IMR-90 (cell line): Measurements from ENCODE around the gene STARD7. TPM values are rescaled to one million over a fixed set of nuclear protein-coding genes. Genes with fewer than 3 reads are reported as not detected.

Experiments used
- ATAC-seq: fragments of 200-7000 bp; cut with Tn5 transposase; 2 replicates; pipeline ENCODE4 v1.9.1; 2020; ENCODE audit warnings: low read depth, mild to moderate bottlenecking, moderate library complexity
- BruUV-seq: library from RNA; stranded (reverse); fragments of 400-500 nt; replicated peaks from 2 replicates; lab custom pipeline; 2021; lab: Mats Ljungman, UMichigan
- CTCF ChIA-PET: fragments of 300-600 bp; formaldehyde crosslinking; extraction: SDS; loops from one replicate; lab custom pipeline; 2021; ENCODE audit warnings: antibody characterized with exemption; lab: Yijun Ruan, JAX
- POLR2A ChIA-PET: fragments of 300-600 bp; sonication (Branson Sonifier 250); formaldehyde crosslinking; loops from one replicate; lab custom pipeline; 2022; ENCODE audit warnings: antibody characterized with exemption; ENCODE audit not compliant: unreplicated experiment; lab: Charles Lee
- DNase-seq: peaks from one replicate; pipeline ENCODE4 v3.0.0; 2013
- H2AFZ ChIP-seq: replicated peaks from 2 replicates; pipeline ENCODE3; 2013; ENCODE audit warnings: low read length, mild to moderate bottlenecking; ENCODE audit not compliant: poor library complexity
- H2AK5ac ChIP-seq: 2 replicates; pipeline ENCODE4 v1.6.1; 2013; ENCODE audit warnings: low read depth, low read length, inconsistent platforms
- H2AK9ac ChIP-seq: replicated peaks from 2 replicates; pipeline ENCODE3; 2013; ENCODE audit warnings: mild to moderate bottlenecking, low read depth, low read length, moderate library complexity; ENCODE audit not compliant: poor library complexity
- H2BK120ac ChIP-seq: 2 replicates; pipeline ENCODE4 v1.6.1; 2013; ENCODE audit warnings: low read depth, low read length, inconsistent platforms
- H2BK15ac ChIP-seq: 3 replicates; pipeline ENCODE4 v1.6.1; 2013; ENCODE audit warnings: low read depth, low read length, inconsistent platforms
- H2BK20ac ChIP-seq: 2 replicates; pipeline ENCODE4 v1.6.1; 2013; ENCODE audit warnings: low read depth, mild to moderate bottlenecking, inconsistent platforms, low read length, moderate library complexity
- H2BK5ac ChIP-seq: 2 replicates; pipeline ENCODE4 v1.6.1; 2013; ENCODE audit warnings: mild to moderate bottlenecking, low read depth, low read length, inconsistent platforms; ENCODE audit not compliant: poor library complexity, severe bottlenecking
- H3K14ac ChIP-seq: replicated peaks from 2 replicates; pipeline ENCODE4 v1.6.1; 2013; ENCODE audit warnings: low read depth, low read length, inconsistent platforms
- H3K18ac ChIP-seq: 2 replicates; pipeline ENCODE4 v1.6.1; 2013; ENCODE audit warnings: low read depth, low read length, control low read depth
- H3K23ac ChIP-seq: 2 replicates; pipeline ENCODE4 v1.6.1; 2013; ENCODE audit warnings: low read depth, low read length, inconsistent platforms
- H3K27ac ChIP-seq: 2 replicates; pipeline ENCODE4 v1.5.1; 2013; ENCODE audit warnings: mild to moderate bottlenecking, control low read depth, low read length; ENCODE audit not compliant: insufficient read depth
- H3K27me3 ChIP-seq: 2 replicates; pipeline ENCODE4 v1.6.1; 2013; ENCODE audit warnings: low read length; ENCODE audit not compliant: control insufficient read depth, insufficient read depth
- H3K36me3 ChIP-seq: 2 replicates; pipeline ENCODE4 v1.6.1; 2013; ENCODE audit warnings: low read length, mixed read lengths; ENCODE audit not compliant: control insufficient read depth, insufficient read depth
- H3K4ac ChIP-seq: 2 replicates; pipeline ENCODE4 v1.6.1; 2013; ENCODE audit warnings: low read depth, low read length, inconsistent platforms
- H3K4me1 ChIP-seq: 2 replicates; pipeline ENCODE4 v1.6.1; 2013; ENCODE audit warnings: low read length, mixed read lengths; ENCODE audit not compliant: control insufficient read depth, insufficient read depth
- H3K4me2 ChIP-seq: 2 replicates; pipeline ENCODE4 v1.6.1; 2013; ENCODE audit warnings: low read depth, mild to moderate bottlenecking, control low read depth, low read length, moderate library complexity
- H3K4me3 ChIP-seq: 2 replicates; pipeline ENCODE4 v1.5.1; 2013; ENCODE audit warnings: low read depth, mild to moderate bottlenecking, control low read depth, low read length, moderate library complexity; ENCODE audit not compliant: insufficient read depth
- H3K56ac ChIP-seq: 2 replicates; pipeline ENCODE4 v1.6.1; 2013; ENCODE audit warnings: low read length, inconsistent platforms; ENCODE audit not compliant: insufficient read depth; ENCODE audit errors: extremely low read depth
- H3K79me1 ChIP-seq, 2 experiments: 2 replicates each; pipeline ENCODE4 v1.6.1; 2013; ENCODE audit warnings: low read length in 2 of 2, inconsistent platforms in 1 of 2, low read depth in 1 of 2
- H3K9ac ChIP-seq: 2 replicates; pipeline ENCODE4 v1.6.1; 2013; ENCODE audit warnings: low read depth, low read length, control low read depth
- H3K9me1 ChIP-seq: 2 replicates; pipeline ENCODE4 v1.6.1; 2013; ENCODE audit warnings: low read length, inconsistent platforms; ENCODE audit not compliant: insufficient read depth
- H3K9me3 ChIP-seq: 2 replicates; pipeline ENCODE4 v1.6.1; 2013; ENCODE audit warnings: low read length; ENCODE audit not compliant: control insufficient read depth, insufficient read depth
- H4K20me1 ChIP-seq: 2 replicates; pipeline ENCODE4 v1.6.1; 2013; ENCODE audit warnings: low read length, inconsistent platforms; ENCODE audit not compliant: insufficient read depth
- H4K5ac ChIP-seq: 2 replicates; pipeline ENCODE4 v1.6.1; 2013; ENCODE audit warnings: mild to moderate bottlenecking, low read depth, low read length, control low read depth
- H4K8ac ChIP-seq, 2 experiments: 2 replicates each; pipeline ENCODE4 v1.6.1; 2013; ENCODE audit warnings: low read depth in 2 of 2, low read length in 2 of 2, control low read depth in 1 of 2, inconsistent platforms in 1 of 2
- H4K91ac ChIP-seq: 2 replicates; pipeline ENCODE4 v1.6.1; 2013; ENCODE audit warnings: low read depth, low read length, inconsistent platforms; ENCODE audit not compliant: insufficient read depth
- BHLHE40 ChIP-seq: fragments of 150-350 bp; IDR thresholded peaks from 2 replicates; pipeline ENCODE4 v1.6.1; 2016; ENCODE audit warnings: mild to moderate bottlenecking, low read depth, low read length
- CEBPB ChIP-seq: IDR thresholded peaks from 2 replicates; pipeline ENCODE4 v1.6.1; 2012; ENCODE audit warnings: low read depth, low read length, improper control_type of control experiment
- CHD1 ChIP-seq: IDR thresholded peaks from 2 replicates; pipeline ENCODE4 v1.6.1; 2012; ENCODE audit warnings: low read depth, low read length, improper control_type of control experiment
- FOS ChIP-seq: fragments of 150-350 bp; IDR thresholded peaks from 2 replicates; pipeline ENCODE4 v1.6.1; 2016; ENCODE audit warnings: low read depth, low read length
- MAFK ChIP-seq: IDR thresholded peaks from 2 replicates; pipeline ENCODE4 v1.6.1; 2012; ENCODE audit warnings: low read depth, low read length, improper control_type of control experiment
- MAZ ChIP-seq: IDR thresholded peaks from 2 replicates; pipeline ENCODE4 v1.6.1; 2012; ENCODE audit warnings: low read depth, mild to moderate bottlenecking, low read length, improper control_type of control experiment, moderate library complexity, borderline replicate concordance
- MXI1 ChIP-seq: IDR thresholded peaks from 2 replicates; pipeline ENCODE4 v1.6.1; 2012; ENCODE audit warnings: low read depth, mild to moderate bottlenecking, low read length, moderate library complexity, borderline replicate concordance
- NFE2L2 ChIP-seq: fragments of 150-350 bp; IDR thresholded peaks from 2 replicates; pipeline ENCODE4 v1.6.1; 2016; ENCODE audit warnings: low read depth, mild to moderate bottlenecking, low read length
- POLR2A ChIP-seq: IDR thresholded peaks from 2 replicates; pipeline ENCODE4 v1.6.1; 2012; ENCODE audit warnings: mild to moderate bottlenecking, low read depth, low read length
- RAD21 ChIP-seq: IDR thresholded peaks from 2 replicates; pipeline ENCODE4 v1.6.1; 2012; ENCODE audit warnings: low read length, improper control_type of control experiment
- RCOR1 ChIP-seq: IDR thresholded peaks from 2 replicates; pipeline ENCODE4 v1.6.1; 2012; ENCODE audit warnings: mild to moderate bottlenecking, low read length, improper control_type of control experiment; ENCODE audit not compliant: insufficient replicate concordance
- RFX5 ChIP-seq: IDR thresholded peaks from 2 replicates; pipeline ENCODE4 v1.8.0; 2012; ENCODE audit warnings: low read depth, mild to moderate bottlenecking, low read length, moderate library complexity
- SMC3 ChIP-seq: fragments of 150-350 bp; IDR thresholded peaks from 2 replicates; pipeline ENCODE4 v1.6.1; 2016; ENCODE audit warnings: low read depth, mild to moderate bottlenecking, antibody characterized with exemption, low read length, moderate library complexity
- WGBS, 2 experiments: methylation state at CpG; one replicate each; pipeline versions ENCODE4 v1.1.5 to v1.1.7; 2013; ENCODE audit warnings: missing lambda C conversion rate in 2 of 2; ENCODE audit not compliant: insufficient read length in 1 of 2; ENCODE audit errors: extremely low coverage in 2 of 2; 5-methylcytosine and 5-hydroxymethylcytosine counted together
- dilution Hi-C: fragments of 300-500 bp; cut with HindIII; formaldehyde crosslinking; loops from one replicate; pipeline ENCODE4 v1.14.3; 2018; ENCODE audit warnings: low sequenced_read_pairs; ENCODE audit not compliant: unreplicated experiment
- in situ Hi-C: fragments of 300-500 bp; cut with MboI; formaldehyde crosslinking; loops from 3 replicates; pipeline ENCODE4 v1.14.3; 2019; ENCODE audit warnings: low sequenced_read_pairs, inconsistent platforms, mixed read lengths
- intact Hi-C: fragments of 100-400 bp; cut with micrococcal nuclease; formaldehyde crosslinking; loops from 2 replicates; pipeline ENCODE4 v1.10.0; 2022
- polyA plus RNA-seq, 3 experiments: library from polyadenylated mRNA; depleted of rRNA; stranded (reverse); fragments of >200 nt; gene quantifications; 2 replicates each; pipeline ENCODE4 v1.2.3, GENCODE V29; 2012; ENCODE audit warnings: low replicate concordance in 1 of 3
- total RNA-seq: library from RNA; depleted of rRNA; stranded (reverse); fragments of >200 nt; gene quantifications from 2 replicates; pipeline ENCODE4 v1.2.3, GENCODE V29; 2012
- TF ChIP-seq, protein P1 (sequence below): conservative IDR thresholded peaks from 2 replicates; pipeline ENCODE4 v1.5.1; 2012; ENCODE audit warnings: mild to moderate bottlenecking, low read depth, low read length, improper control_type of control experiment
- TF ChIP-seq, protein P2 (sequence below): fragments of 150-350 bp; IDR thresholded peaks from 2 replicates; pipeline ENCODE4 v1.6.1; 2016; ENCODE audit warnings: low read depth, mild to moderate bottlenecking, low read length, moderate library complexity, borderline replicate concordance
- TF ChIP-seq, protein P3 (sequence below): fragments of 150-350 bp; IDR thresholded peaks from 2 replicates; pipeline ENCODE4 v1.6.1; 2017; ENCODE audit warnings: mild to moderate bottlenecking, antibody characterized with exemption, low read length, low read depth

Gene STARD7
- total and polyA plus RNA-seq, 2 of the 4 experiments (the other 2 are of a cell fraction), result 61.7 to 138 TPM

DNA sequence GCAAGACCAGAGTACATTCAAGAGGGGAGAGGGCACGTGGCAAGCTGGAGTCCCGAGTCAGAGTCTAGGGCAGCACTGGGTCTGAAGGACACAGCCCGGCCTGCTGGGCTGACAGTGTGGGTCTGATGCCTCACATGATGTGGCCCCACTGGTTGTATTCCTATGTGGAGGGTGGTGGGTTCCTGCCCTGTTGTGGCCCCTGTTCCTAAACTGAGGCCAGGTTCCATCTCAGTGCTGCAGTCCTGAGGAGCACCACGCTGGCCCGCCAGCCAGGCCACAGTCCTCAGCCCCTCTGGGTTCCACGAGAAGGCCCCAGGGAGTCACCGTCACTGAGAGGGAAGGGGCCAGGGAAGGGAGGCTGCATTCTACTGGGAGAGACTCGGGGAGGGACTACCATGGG, 43.9 kb upstream of the STARD7 start:
- H3K4me2 ChIP-seq, result no peak overlapping the region
- ChIA-PET POLR2A (no interaction called here), CTCF (interaction anchor here (0.5 kb wide), 1 partner anchor 63 kb away, joined by 6 read pairs; no protein-coding TSS in a partner anchor)
- no peak overlapping the region for H2BK120ac ChIP-seq
- no peak overlapping the region for H2BK15ac ChIP-seq
- H3K14ac ChIP-seq, result no peak overlapping the region
- H2AK9ac ChIP-seq, result peak overlapping the region; percentile 74
- H3K23ac ChIP-seq, result 0 out of 2 replicates have a peak overlapping the region, but pooled peaks have one; percentile 55
- H3K18ac ChIP-seq, result no peak overlapping the region
- in situ Hi-C loops (loop anchor here (25.0 kb wide), 1 partner anchor 240 kb away; no protein-coding TSS in a partner anchor), dilution Hi-C loops (no loop called here), intact Hi-C loops (no loop called here)
- H2BK5ac ChIP-seq, result peak overlapping the region; percentile 55
- H3K79me1 ChIP-seq, result peaks cover 11 to 38% of the 10 kb centered on the region in 2 experiments; a peak in 3 of 4 replicates
- peaks cover 11% of the 10 kb centered on the region for H3K4me1 ChIP-seq
- peaks cover 35% of the 10 kb centered on the region for H3K36me3 ChIP-seq
- H4K8ac ChIP-seq, result no peak overlapping the region
- no TSS peak for BruUV-seq
- no peaks in the 10 kb centered on the region for H3K27me3 ChIP-seq
- no peaks in the 10 kb centered on the region for H3K9me3 ChIP-seq
- H3K27ac ChIP-seq, result peak overlapping the region; percentile 4; the same call in 1 of the 2 replicates
- no peak overlapping the region; the same call in 1 of the 2 replicates for H3K56ac ChIP-seq
- no peak overlapping the region for H3K9ac ChIP-seq
- peaks cover 11% of the 10 kb centered on the region for H4K20me1 ChIP-seq
- peak overlapping the region; percentile 40 for H3K4ac ChIP-seq
- H4K5ac ChIP-seq, result no peak overlapping the region
- no peak overlapping the region for H2BK20ac ChIP-seq
- DNase-seq (no peak), ATAC-seq (no peak)
- WGBS, 2 experiments, result no CpG with 5 or more reads among the region's 8 CpGs
- peaks cover 23% of the 10 kb centered on the region for H3K9me1 ChIP-seq
- H3K4me3 ChIP-seq, result no peak overlapping the region
- no peak overlapping the region for H2AFZ ChIP-seq
- H2AK5ac ChIP-seq, result peak overlapping the region; percentile 8; the same call in 1 of the 2 replicates
- no peak overlapping the region for H4K91ac ChIP-seq
- no peak for TF ChIP-seq CHD1
- TF ChIP-seq, protein P1, sequence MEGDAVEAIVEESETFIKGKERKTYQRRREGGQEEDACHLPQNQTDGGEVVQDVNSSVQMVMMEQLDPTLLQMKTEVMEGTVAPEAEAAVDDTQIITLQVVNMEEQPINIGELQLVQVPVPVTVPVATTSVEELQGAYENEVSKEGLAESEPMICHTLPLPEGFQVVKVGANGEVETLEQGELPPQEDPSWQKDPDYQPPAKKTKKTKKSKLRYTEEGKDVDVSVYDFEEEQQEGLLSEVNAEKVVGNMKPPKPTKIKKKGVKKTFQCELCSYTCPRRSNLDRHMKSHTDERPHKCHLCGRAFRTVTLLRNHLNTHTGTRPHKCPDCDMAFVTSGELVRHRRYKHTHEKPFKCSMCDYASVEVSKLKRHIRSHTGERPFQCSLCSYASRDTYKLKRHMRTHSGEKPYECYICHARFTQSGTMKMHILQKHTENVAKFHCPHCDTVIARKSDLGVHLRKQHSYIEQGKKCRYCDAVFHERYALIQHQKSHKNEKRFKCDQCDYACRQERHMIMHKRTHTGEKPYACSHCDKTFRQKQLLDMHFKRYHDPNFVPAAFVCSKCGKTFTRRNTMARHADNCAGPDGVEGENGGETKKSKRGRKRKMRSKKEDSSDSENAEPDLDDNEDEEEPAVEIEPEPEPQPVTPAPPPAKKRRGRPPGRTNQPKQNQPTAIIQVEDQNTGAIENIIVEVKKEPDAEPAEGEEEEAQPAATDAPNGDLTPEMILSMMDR, result no peak
- TF ChIP-seq MAZ, result no peak
- no peak for TF ChIP-seq RAD21
- TF ChIP-seq FOS, result no peak
- no peak for TF ChIP-seq MXI1
- TF ChIP-seq MAFK, result no peak
- TF ChIP-seq NFE2L2, result no peak
- TF ChIP-seq, protein P2, sequence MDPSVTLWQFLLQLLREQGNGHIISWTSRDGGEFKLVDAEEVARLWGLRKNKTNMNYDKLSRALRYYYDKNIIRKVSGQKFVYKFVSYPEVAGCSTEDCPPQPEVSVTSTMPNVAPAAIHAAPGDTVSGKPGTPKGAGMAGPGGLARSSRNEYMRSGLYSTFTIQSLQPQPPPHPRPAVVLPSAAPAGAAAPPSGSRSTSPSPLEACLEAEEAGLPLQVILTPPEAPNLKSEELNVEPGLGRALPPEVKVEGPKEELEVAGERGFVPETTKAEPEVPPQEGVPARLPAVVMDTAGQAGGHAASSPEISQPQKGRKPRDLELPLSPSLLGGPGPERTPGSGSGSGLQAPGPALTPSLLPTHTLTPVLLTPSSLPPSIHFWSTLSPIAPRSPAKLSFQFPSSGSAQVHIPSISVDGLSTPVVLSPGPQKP, result no peak
- TF ChIP-seq, protein P3, sequence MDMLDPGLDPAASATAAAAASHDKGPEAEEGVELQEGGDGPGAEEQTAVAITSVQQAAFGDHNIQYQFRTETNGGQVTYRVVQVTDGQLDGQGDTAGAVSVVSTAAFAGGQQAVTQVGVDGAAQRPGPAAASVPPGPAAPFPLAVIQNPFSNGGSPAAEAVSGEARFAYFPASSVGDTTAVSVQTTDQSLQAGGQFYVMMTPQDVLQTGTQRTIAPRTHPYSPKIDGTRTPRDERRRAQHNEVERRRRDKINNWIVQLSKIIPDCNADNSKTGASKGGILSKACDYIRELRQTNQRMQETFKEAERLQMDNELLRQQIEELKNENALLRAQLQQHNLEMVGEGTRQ, result no peak
- TF ChIP-seq RFX5, result no peak
- TF ChIP-seq BHLHE40, result no peak
- no peak for TF ChIP-seq CEBPB
- TF ChIP-seq SMC3, result no peak
- TF ChIP-seq RCOR1, result no peak
- no peak for TF ChIP-seq POLR2A
